ENCODE data around the gene GMNN.
"Not testable (repeated sequence)": the region's sequence is repeated elsewhere in the genome, so short reads cannot be mapped to it uniquely, and the experiment has no call there.

Gene GMNN

GRCh38 chr6:24743944-24744335, 30.8 kb upstream of the GMNN start:
- Histone ChIP-seq H3K9ac (ENCODE audit: low read length in 5 of 5) (no peak overlapping the region), H3K4me1 (ENCODE audit: control insufficient read depth in 5 of 5, insufficient read depth in 5 of 5, low read length in 5 of 5) (peaks cover 0 to 15% (median 0%) of the 10 kb centered on the region in 5 donors), H3K27ac (ENCODE audit: low read depth, low read length) (peak overlapping the region; percentile 8), H3K27me3 (ENCODE audit: control insufficient read depth in 5 of 5, insufficient read depth in 4 of 5, low read length in 5 of 5) (no peaks in the 10 kb centered on the region), H3K9me3 (ENCODE audit: control insufficient read depth in 5 of 5, low read length in 5 of 5) (no peaks in the 10 kb centered on the region), H3K36me3 (ENCODE audit: control insufficient read depth in 5 of 5, insufficient read depth in 5 of 5, low read length in 5 of 5) (no peaks in the 10 kb centered on the region), H3K4me3 (ENCODE audit: low read depth in 1 of 5, low read length in 5 of 5) (no peak overlapping the region)

- Histone ChIP-seq H3K27ac (ENCODE audit: low read depth, low read length) (no peak overlapping the region), H3K9me3 (ENCODE audit: control insufficient read depth in 5 of 5, low read length in 5 of 5) (no peaks in the 10 kb centered on the region), H3K27me3 (ENCODE audit: control insufficient read depth in 5 of 5, insufficient read depth in 4 of 5, low read length in 5 of 5) (no peaks in the 10 kb centered on the region), H3K9ac (ENCODE audit: low read length in 5 of 5) (no peak overlapping the region), H3K4me1 (ENCODE audit: control insufficient read depth in 5 of 5, insufficient read depth in 5 of 5, low read length in 5 of 5) (peaks cover 0 to 15% (median 0%) of the 10 kb centered on the region in 5 donors), H3K4me3 (ENCODE audit: low read depth in 1 of 5, low read length in 5 of 5) (no peak overlapping the region), H3K36me3 (ENCODE audit: control insufficient read depth in 5 of 5, insufficient read depth in 5 of 5, low read length in 5 of 5) (no peaks in the 10 kb centered on the region)
Measured at GRCh38 chr6:24744911-24745310, 29.8 kb upstream of the GMNN start.

GRCh38 chr6:24749297-24749696, 25.4 kb upstream of the GMNN start:
- Histone ChIP-seq H3K9me3 (ENCODE audit: control insufficient read depth in 5 of 5, low read length in 5 of 5) (no peaks in the 10 kb centered on the region), H3K4me1 (ENCODE audit: control insufficient read depth in 5 of 5, insufficient read depth in 5 of 5, low read length in 5 of 5) (peaks cover 0 to 4% (median 0%) of the 10 kb centered on the region in 5 donors), H3K27me3 (ENCODE audit: control insufficient read depth in 5 of 5, insufficient read depth in 4 of 5, low read length in 5 of 5) (no peaks in the 10 kb centered on the region), H3K27ac (ENCODE audit: low read depth, low read length) (no peak overlapping the region), H3K36me3 (ENCODE audit: control insufficient read depth in 5 of 5, insufficient read depth in 5 of 5, low read length in 5 of 5) (no peaks in the 10 kb centered on the region), H3K9ac (ENCODE audit: low read length in 5 of 5) (no peak overlapping the region), H3K4me3 (ENCODE audit: low read depth in 1 of 5, low read length in 5 of 5) (no peak overlapping the region)

GRCh38 chr6:24750878-24751277, 23.9 kb upstream of the GMNN start:
- not testable (repeated sequence) for H3K27me3 ChIP-seq (ENCODE audit: control insufficient read depth in 5 of 5, insufficient read depth in 4 of 5, low read length in 5 of 5); H3K4me3 ChIP-seq (ENCODE audit: low read depth in 1 of 5, low read length in 5 of 5); H3K9ac ChIP-seq (ENCODE audit: low read length in 5 of 5); H3K36me3 ChIP-seq (ENCODE audit: control insufficient read depth in 5 of 5, insufficient read depth in 5 of 5, low read length in 5 of 5); H3K9me3 ChIP-seq (ENCODE audit: control insufficient read depth in 5 of 5, low read length in 5 of 5); H3K27ac ChIP-seq (ENCODE audit: low read depth, low read length); H3K4me1 ChIP-seq (ENCODE audit: control insufficient read depth in 5 of 5, insufficient read depth in 5 of 5, low read length in 5 of 5)

GRCh38 chr6:24752503-24752902, 22.2 kb upstream of the GMNN start:
- Histone ChIP-seq H3K9ac (ENCODE audit: low read length in 5 of 5) (no peak overlapping the region), H3K4me3 (ENCODE audit: low read depth in 1 of 5, low read length in 5 of 5) (no peak overlapping the region), H3K36me3 (ENCODE audit: control insufficient read depth in 5 of 5, insufficient read depth in 5 of 5, low read length in 5 of 5) (no peaks in the 10 kb centered on the region), H3K27me3 (ENCODE audit: control insufficient read depth in 5 of 5, insufficient read depth in 4 of 5, low read length in 5 of 5) (no peaks in the 10 kb centered on the region), H3K4me1 (ENCODE audit: control insufficient read depth in 5 of 5, insufficient read depth in 5 of 5, low read length in 5 of 5) (no peaks in the 10 kb centered on the region), H3K9me3 (ENCODE audit: control insufficient read depth in 5 of 5, low read length in 5 of 5) (no peaks in the 10 kb centered on the region), H3K27ac (ENCODE audit: low read depth, low read length) (no peak overlapping the region)

- no peak overlapping the region for H3K9ac ChIP-seq (ENCODE audit: low read length in 5 of 5)
- H3K9me3 ChIP-seq (ENCODE audit: control insufficient read depth in 5 of 5, low read length in 5 of 5) = no peaks in the 10 kb centered on the region
- no peaks in the 10 kb centered on the region for H3K27me3 ChIP-seq (ENCODE audit: control insufficient read depth in 5 of 5, insufficient read depth in 4 of 5, low read length in 5 of 5)
- no peaks in the 10 kb centered on the region for H3K4me1 ChIP-seq (ENCODE audit: control insufficient read depth in 5 of 5, insufficient read depth in 5 of 5, low read length in 5 of 5)
- no peak overlapping the region for H3K27ac ChIP-seq (ENCODE audit: low read depth, low read length)
- H3K4me3 ChIP-seq (ENCODE audit: low read depth in 1 of 5, low read length in 5 of 5) = no peak overlapping the region
- H3K36me3 ChIP-seq (ENCODE audit: control insufficient read depth in 5 of 5, insufficient read depth in 5 of 5, low read length in 5 of 5) = no peaks in the 10 kb centered on the region
Measured at GRCh38 chr6:24752917-24753492, 21.7 kb upstream of the GMNN start.

- Histone ChIP-seq H3K4me3 (ENCODE audit: low read depth in 1 of 5, low read length in 5 of 5) (no peak overlapping the region), H3K36me3 (ENCODE audit: control insufficient read depth in 5 of 5, insufficient read depth in 5 of 5, low read length in 5 of 5) (no peaks in the 10 kb centered on the region), H3K9me3 (ENCODE audit: control insufficient read depth in 5 of 5, low read length in 5 of 5) (no peaks in the 10 kb centered on the region), H3K27me3 (ENCODE audit: control insufficient read depth in 5 of 5, insufficient read depth in 4 of 5, low read length in 5 of 5) (no peaks in the 10 kb centered on the region), H3K4me1 (ENCODE audit: control insufficient read depth in 5 of 5, insufficient read depth in 5 of 5, low read length in 5 of 5) (no peaks in the 10 kb centered on the region), H3K27ac (ENCODE audit: low read depth, low read length) (no peak overlapping the region), H3K9ac (ENCODE audit: low read length in 5 of 5) (no peak overlapping the region)
Measured at GRCh38 chr6:24753545-24753944, 21.2 kb upstream of the GMNN start.

- not testable (repeated sequence) for H3K4me1 ChIP-seq (ENCODE audit: control insufficient read depth in 5 of 5, insufficient read depth in 5 of 5, low read length in 5 of 5); H3K36me3 ChIP-seq (ENCODE audit: control insufficient read depth in 5 of 5, insufficient read depth in 5 of 5, low read length in 5 of 5); H3K4me3 ChIP-seq (ENCODE audit: low read depth in 1 of 5, low read length in 5 of 5); H3K27ac ChIP-seq (ENCODE audit: low read depth, low read length); H3K27me3 ChIP-seq (ENCODE audit: control insufficient read depth in 5 of 5, insufficient read depth in 4 of 5, low read length in 5 of 5); H3K9me3 ChIP-seq (ENCODE audit: control insufficient read depth in 5 of 5, low read length in 5 of 5); H3K9ac ChIP-seq (ENCODE audit: low read length in 5 of 5)
Measured at GRCh38 chr6:24754378-24754777, 20.4 kb upstream of the GMNN start.

- Histone ChIP-seq H3K27me3 (ENCODE audit: control insufficient read depth in 5 of 5, insufficient read depth in 4 of 5, low read length in 5 of 5) (no peaks in the 10 kb centered on the region), H3K9ac (ENCODE audit: low read length in 5 of 5) (no peak overlapping the region), H3K4me1 (ENCODE audit: control insufficient read depth in 5 of 5, insufficient read depth in 5 of 5, low read length in 5 of 5) (peaks cover 0 to 3% (median 0%) of the 10 kb centered on the region in 5 donors), H3K4me3 (ENCODE audit: low read depth in 1 of 5, low read length in 5 of 5) (no peak overlapping the region), H3K36me3 (ENCODE audit: control insufficient read depth in 5 of 5, insufficient read depth in 5 of 5, low read length in 5 of 5) (no peaks in the 10 kb centered on the region), H3K9me3 (ENCODE audit: control insufficient read depth in 5 of 5, low read length in 5 of 5) (no peaks in the 10 kb centered on the region), H3K27ac (ENCODE audit: low read depth, low read length) (no peak overlapping the region)
Measured at GRCh38 chr6:24755279-24755678, 19.5 kb upstream of the GMNN start.

GRCh38 chr6:24757611-24758010, 17.1 kb upstream of the GMNN start:
- H3K27ac ChIP-seq (ENCODE audit: low read depth, low read length) = no peak overlapping the region
- no peaks in the 10 kb centered on the region for H3K27me3 ChIP-seq (ENCODE audit: control insufficient read depth in 5 of 5, insufficient read depth in 4 of 5, low read length in 5 of 5)
- H3K9ac ChIP-seq (ENCODE audit: low read length in 5 of 5) = no peak overlapping the region
- H3K36me3 ChIP-seq (ENCODE audit: control insufficient read depth in 5 of 5, insufficient read depth in 5 of 5, low read length in 5 of 5) = no peaks in the 10 kb centered on the region
- H3K9me3 ChIP-seq (ENCODE audit: control insufficient read depth in 5 of 5, low read length in 5 of 5) = no peaks in the 10 kb centered on the region
- H3K4me1 ChIP-seq (ENCODE audit: control insufficient read depth in 5 of 5, insufficient read depth in 5 of 5, low read length in 5 of 5) = peaks cover 0 to 3% (median 0%) of the 10 kb centered on the region in 5 donors
- H3K4me3 ChIP-seq (ENCODE audit: low read depth in 1 of 5, low read length in 5 of 5) = no peak overlapping the region

- Histone ChIP-seq H3K4me1 (ENCODE audit: control insufficient read depth in 5 of 5, insufficient read depth in 5 of 5, low read length in 5 of 5) (peaks cover 0 to 3% (median 0%) of the 10 kb centered on the region in 5 donors), H3K27me3 (ENCODE audit: control insufficient read depth in 5 of 5, insufficient read depth in 4 of 5, low read length in 5 of 5) (no peaks in the 10 kb centered on the region), H3K4me3 (ENCODE audit: low read depth in 1 of 5, low read length in 5 of 5) (no peak overlapping the region), H3K27ac (ENCODE audit: low read depth, low read length) (no peak overlapping the region), H3K36me3 (ENCODE audit: control insufficient read depth in 5 of 5, insufficient read depth in 5 of 5, low read length in 5 of 5) (no peaks in the 10 kb centered on the region), H3K9me3 (ENCODE audit: control insufficient read depth in 5 of 5, low read length in 5 of 5) (no peaks in the 10 kb centered on the region), H3K9ac (ENCODE audit: low read length in 5 of 5) (no peak overlapping the region)
Measured at GRCh38 chr6:24759718-24760117, 15.0 kb upstream of the GMNN start.

All from subcutaneous abdominal adipose tissue (tissue), 5 donors.